ENCODE measurements around the gene GDF3.
"Not testable (repeated sequence)": the region's sequence is repeated elsewhere in the genome, so short reads cannot be mapped to it uniquely, and the experiment has no call there.

The GDF3 gene

DNA sequence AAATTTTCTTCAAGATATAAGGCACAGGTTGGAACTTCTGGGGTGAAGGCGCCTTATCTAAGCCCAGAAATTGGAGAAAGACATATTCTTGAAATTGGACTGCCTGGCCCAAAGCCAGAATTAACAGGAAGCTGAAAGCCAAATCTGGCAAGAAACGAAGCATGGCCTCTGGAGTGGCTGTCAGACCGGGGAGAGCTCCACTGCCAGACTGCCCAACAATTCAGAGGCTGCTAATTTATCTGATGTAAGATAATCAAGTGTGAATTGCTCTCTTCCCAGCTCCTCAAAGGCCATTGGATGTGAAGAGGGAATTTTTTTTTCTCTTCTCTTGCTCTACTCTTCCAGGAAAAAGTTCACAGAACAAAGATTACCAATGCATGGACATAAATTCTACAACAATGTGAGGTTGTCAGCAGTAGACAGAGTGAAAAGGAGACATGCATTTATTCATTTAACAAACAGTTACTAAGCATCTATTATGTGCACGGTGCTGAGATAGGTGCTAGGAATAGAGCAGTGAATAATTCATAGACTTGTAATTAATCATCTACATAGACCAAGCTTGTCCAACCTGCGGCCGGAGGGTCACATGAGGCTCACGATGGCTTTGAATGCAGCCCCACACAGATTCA is at the start of gene GDF3:
Gene GDF3, minus strand, starts transcription at position 210 of the 632 bp plus-strand sequence. Its CDS starts 47 bp downstream, at position 163.
- peak; percentile 20 for DNase-seq (ENCODE audit: low spot score)

- no peak for DNase-seq (ENCODE audit: low spot score)
Observed at GRCh38 chr12:7732993-7733392, 37.4 kb upstream of the GDF3 start.

- no peak for DNase-seq (ENCODE audit: low spot score)
Observed at GRCh38 chr12:7731486-7731885, 35.9 kb upstream of the GDF3 start.

- not testable (repeated sequence) for DNase-seq (ENCODE audit: low spot score)
Observed at GRCh38 chr12:7730984-7731383, 35.4 kb upstream of the GDF3 start.

DNA sequence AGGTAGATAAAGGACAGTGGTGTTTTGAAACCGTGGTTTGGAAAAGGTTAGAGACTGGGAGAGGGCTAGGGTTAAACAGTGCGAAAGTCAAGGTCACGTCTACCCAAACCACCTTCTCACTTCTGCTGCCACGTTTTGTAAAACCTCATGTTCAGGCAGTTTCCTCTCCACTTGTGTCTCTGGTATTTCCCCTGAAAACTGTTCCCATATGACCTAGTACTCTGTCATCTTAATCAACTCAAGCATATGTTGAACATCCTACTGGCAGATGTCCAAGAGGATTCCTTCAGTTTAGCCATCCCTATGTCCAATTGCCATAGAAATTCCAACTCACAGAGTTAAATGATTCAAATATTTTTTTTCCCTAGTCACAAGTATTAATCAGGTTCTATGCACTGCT is 34.2 kb upstream of the GDF3 start:
- no peak for DNase-seq (ENCODE audit: low spot score)

GRCh38 chr12:7723926-7724325 is 28.4 kb upstream of the GDF3 start:
- DNase-seq (ENCODE audit: low spot score), result no peak

GRCh38 chr12:7719946-7720730 is 24.6 kb upstream of the GDF3 start:
- no peak for DNase-seq (ENCODE audit: low spot score)

DNA sequence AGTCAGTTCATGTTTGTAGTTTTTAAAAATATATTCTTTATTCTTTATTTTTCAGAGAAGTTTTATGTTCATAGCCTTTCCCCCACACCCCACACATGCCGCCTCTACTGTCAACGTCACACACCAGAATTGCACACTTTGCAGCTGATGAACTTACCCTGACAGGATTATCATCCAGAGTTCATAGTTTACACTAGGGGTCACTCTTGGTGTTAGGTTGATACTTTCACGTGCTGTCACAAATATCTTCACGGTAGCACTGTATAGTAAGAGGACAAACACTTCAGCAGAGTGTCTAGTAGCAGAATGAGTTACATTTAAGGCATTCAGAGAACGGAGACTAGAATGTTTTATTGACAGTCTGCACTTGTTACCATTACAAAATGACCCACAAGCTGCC is 20.8 kb upstream of the GDF3 start:
- DNase-seq (ENCODE audit: low spot score), result peak; percentile 20

DNA sequence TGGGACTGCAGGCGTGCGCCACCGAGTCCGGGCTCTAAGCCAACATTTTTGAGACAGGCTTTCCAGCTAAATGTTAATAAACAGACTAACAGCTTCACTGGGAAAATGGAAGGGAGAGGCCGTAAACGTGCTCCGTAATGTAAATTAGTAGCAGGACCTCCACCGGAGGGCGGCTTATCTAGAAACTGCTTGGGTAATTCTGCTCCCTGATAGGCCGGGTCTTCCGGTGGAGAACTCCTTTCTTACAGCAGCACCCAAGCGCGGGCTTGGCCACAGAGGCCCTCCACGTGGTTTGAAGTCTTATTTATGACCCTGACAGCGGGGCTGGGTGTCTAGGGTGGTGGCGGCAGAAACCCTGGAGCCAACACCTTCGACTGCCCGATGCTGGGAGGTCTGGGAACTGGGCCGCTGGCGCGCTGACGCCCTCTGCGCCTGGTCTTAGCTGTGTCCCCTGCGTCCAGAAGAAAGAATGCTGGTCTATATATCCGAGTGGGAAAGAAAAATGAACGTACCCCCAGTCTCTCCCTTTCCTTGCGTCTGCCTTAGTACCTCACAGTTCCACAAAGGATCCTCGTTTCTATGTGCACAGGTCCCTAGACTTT is 17.4 kb upstream of the GDF3 start:
- no peak for DNase-seq (ENCODE audit: low spot score)

DNA sequence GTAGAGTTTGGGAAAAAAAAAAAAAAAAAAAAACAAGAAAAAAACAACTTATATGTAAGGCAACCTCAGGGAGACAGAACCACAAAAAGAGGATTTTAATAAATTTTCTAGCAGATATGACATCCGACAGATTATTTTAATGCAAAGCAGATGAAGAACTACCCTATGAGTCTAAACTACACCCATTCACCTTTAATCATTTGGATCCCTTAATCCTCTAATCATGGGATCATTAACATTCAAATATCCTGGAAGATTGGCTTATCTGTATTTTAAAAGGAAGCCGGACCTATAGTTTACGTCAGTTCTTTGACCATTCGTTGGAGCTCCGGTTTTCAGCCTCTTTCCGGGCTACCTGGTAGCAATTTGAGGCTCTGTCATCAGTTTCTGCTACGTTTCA is 15.6 kb upstream of the GDF3 start, which contains the start of gene DPPA3:
Gene DPPA3, plus strand, starts transcription at position 301 of the 400 bp plus-strand sequence. CDS start 138 bp downstream, outside the sequence.
- no peak for DNase-seq (ENCODE audit: low spot score)

DNA sequence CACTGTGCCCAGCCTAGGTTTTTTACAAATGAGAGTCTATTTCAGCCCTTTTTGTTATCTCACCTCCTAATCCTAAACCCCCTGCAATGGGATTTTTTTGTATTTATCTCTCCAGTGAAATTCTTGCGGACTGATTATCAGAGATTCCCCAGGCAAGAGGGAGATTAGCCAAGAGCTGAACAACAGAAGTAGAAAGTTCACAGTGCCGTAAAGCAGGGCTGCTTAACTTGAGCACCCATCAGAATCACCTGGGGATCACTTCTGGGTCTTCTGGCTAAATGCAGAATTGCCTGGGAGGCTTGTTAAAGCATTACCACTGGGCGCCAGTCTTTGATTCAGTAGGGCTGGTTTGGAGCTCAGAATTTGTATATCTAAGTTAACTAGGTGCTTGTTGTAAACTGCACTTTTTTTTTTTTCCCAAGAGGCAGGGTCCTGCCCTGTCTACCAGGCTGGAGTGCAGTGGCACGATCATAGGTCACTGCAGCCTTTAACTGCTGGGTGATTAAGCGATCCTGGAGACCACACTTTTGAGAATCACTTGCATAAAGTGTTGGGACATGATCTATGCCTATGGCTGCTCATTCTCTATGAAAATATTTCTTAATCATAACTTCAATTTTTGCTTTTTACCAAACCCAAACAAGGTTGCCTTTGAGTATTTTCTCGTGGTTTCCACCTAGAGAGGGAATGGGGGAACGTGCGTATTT is 14.5 kb upstream of the GDF3 start:
- no peak for DNase-seq (ENCODE audit: low spot score)

GRCh38 chr12:7705846-7706245 is 10.3 kb upstream of the GDF3 start:
- DNase-seq (ENCODE audit: low spot score), result no peak

DNA sequence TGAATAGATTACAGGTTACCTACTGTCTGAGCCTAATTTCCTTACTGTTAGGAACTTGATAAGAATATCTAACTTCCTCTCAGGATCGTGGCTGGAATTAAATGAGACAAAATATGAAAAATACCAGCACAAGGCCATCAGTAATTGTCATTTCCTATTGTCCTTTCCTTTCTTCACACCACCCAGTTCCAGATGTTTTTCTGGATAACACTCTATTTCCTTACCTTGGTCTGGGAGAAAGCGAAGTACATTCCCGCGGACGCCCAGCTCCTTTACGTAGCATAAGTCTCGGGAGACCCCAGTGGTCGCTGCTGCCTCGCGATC is 376 bp downstream of the GDF3 start:
- DNase-seq (ENCODE audit: low spot score), result no peak

GRCh38 chr12:7694556-7695236 is 879 bp downstream of the GDF3 start:
- DNase-seq (ENCODE audit: low spot score), result no peak

DNA sequence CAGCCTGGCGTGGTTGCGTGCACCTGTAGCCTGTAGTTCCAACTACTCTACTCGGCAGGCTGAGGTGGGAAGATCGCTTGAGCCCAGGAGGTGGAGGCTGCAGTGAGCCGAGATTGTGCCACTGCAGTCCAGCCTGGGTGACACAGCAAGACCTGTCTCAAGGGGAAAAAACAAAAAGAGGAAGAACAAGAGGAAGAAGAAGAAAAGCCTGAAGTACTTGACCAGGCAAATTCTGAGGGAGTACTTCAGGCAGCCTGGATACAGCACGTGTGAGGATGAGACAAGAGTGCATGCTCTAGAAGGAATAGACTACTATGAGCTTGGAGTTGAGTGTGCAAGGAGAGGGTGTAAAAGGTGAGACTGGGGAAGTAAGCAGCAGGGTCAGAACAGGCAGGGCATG is 1.8 kb downstream of the GDF3 start:
- no peak for DNase-seq (ENCODE audit: low spot score)

DNA sequence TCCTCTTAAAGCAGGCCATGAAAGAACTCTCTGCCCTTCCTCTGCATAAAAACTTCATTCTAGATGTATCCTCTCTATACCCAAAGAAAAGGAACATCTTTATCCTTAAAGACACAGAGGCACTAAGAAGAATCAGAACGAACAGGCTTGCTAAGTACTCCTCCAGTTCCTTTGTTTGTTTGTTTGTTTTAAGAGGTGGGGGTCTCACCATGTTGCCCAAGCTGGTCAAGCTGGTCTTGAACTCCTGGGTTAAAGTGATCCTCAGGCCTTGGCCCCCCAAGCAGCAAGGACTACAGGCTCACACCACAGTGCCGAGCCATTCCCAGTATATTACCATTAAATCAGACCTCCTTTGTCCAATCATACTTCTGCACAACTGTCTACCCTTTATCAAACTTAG is 14.0 kb downstream of the GDF3 start:
- DNase-seq (ENCODE audit: low spot score), result no peak

- DNase-seq (ENCODE audit: low spot score), result no peak
Observed at GRCh38 chr12:7679251-7680045, 16.1 kb downstream of the GDF3 start.

DNA sequence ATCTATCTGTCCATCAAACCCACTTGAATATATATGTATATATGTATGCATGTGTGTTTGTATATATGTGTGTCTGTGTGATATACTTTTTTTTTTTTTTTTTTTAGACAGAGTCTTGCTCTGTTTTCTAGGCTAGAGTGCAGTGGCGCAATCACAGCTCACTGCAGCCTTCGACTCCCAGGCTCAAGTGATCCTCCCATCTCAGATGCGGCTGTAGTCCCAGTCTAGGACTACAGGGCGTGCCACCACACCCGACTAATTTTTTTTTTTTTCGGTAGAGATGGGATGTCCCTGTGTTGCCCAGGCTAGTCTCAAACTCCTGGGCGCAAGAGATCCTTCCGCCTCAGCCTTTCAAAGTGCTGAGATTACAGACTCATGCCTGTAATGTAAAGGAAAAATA is 16.8 kb downstream of the GDF3 start:
- no peak for DNase-seq (ENCODE audit: low spot score)

- DNase-seq (ENCODE audit: low spot score), result peak; percentile 82
Observed at GRCh38 chr12:7677432-7677888, 18.1 kb downstream of the GDF3 start.

- DNase-seq (ENCODE audit: low spot score), result not testable (repeated sequence)
Observed at GRCh38 chr12:7675455-7675854, 20.1 kb downstream of the GDF3 start.

DNA sequence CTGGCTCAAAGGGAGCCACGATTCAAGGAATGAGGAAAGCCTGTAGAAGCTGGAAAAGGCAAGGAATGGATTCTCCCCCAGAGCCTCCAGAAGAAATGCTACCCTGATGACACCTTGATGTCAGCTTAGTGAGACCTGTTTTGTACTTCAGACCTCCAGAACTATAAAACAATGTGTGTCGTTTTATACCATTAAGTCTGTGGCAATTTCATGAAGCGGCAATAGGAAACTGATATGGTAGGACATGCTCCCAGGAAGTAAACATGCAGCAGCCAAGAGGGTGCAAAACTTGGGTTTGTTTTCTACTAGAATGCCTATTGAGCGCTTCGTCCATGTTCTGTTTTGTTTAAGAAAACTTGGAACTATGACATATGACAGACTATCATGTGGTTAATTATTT is 27.4 kb downstream of the GDF3 start:
- no peak for DNase-seq (ENCODE audit: low spot score)
